GM23338 (cell line): ENCODE results near the gene SESN2.

ENCODE experiments used
- CREB1 ChIP-seq: fragments of 250-450 bp; sonication (Bioruptor Pico); IDR thresholded peaks from 2 replicates; pipeline ENCODE4 v1.5.0; 2020; ENCODE audit warnings: low read depth, mild to moderate bottlenecking, moderate library complexity
- EZH2 ChIP-seq: fragments of 200-600 bp; sonication (generic); IDR thresholded peaks from one replicate; pipeline ENCODE4 v1.8.0; 2017; ENCODE audit warnings: antibody characterized with exemption, mild to moderate bottlenecking, low read depth; ENCODE audit not compliant: unreplicated experiment
- EZH2phosphoT487 ChIP-seq: fragments of 200-600 bp; sonication (generic); IDR thresholded peaks from one replicate; pipeline ENCODE4 v1.8.1; 2018; ENCODE audit warnings: antibody characterized with exemption; ENCODE audit not compliant: unreplicated experiment
- JUNB ChIP-seq: IDR thresholded peaks from one replicate; pipeline ENCODE4 v1.6.1; 2016; ENCODE audit warnings: antibody characterized with exemption; ENCODE audit not compliant: unreplicated experiment
- NANOG ChIP-seq: IDR thresholded peaks from 2 replicates; pipeline ENCODE4 v1.6.1; 2016; ENCODE audit warnings: antibody characterized with exemption, borderline replicate concordance
- POLR2AphosphoS5 ChIP-seq: IDR thresholded peaks from 2 replicates; pipeline ENCODE4 v1.6.1; 2016; ENCODE audit warnings: antibody characterized with exemption, low read depth
- STAT1 ChIP-seq: IDR thresholded peaks from one replicate; pipeline ENCODE4 v1.6.1; 2016; ENCODE audit warnings: antibody characterized with exemption; ENCODE audit not compliant: unreplicated experiment
- ZNF331 ChIP-seq: fragments of 250-450 bp; sonication (Bioruptor Pico); IDR thresholded peaks from 2 replicates; pipeline ENCODE4 v1.5.0; 2020; ENCODE audit warnings: low read depth, mild to moderate bottlenecking, moderate library complexity
- TF ChIP-seq, protein P1 (sequence below), 2 experiments: fragments of 200-600 bp in 1 of 2; sonication (generic) in 1 of 2; conservative IDR thresholded peaks; 2 replicates each; pipeline versions ENCODE4 v1.5.1 to v1.6.1; 2016 to 2017; ENCODE audit warnings: antibody characterized with exemption in 2 of 2, low read depth in 2 of 2, mild to moderate bottlenecking in 2 of 2, moderate library complexity in 1 of 2
- TF ChIP-seq, protein P2 (sequence below): IDR thresholded peaks from one replicate; pipeline ENCODE4 v1.6.1; 2018; ENCODE audit warnings: antibody characterized with exemption; ENCODE audit not compliant: unreplicated experiment
- TF ChIP-seq, protein P3 (sequence below): IDR thresholded peaks from 2 replicates; pipeline ENCODE4 v1.6.1; 2016; ENCODE audit warnings: antibody characterized with exemption

DNA sequence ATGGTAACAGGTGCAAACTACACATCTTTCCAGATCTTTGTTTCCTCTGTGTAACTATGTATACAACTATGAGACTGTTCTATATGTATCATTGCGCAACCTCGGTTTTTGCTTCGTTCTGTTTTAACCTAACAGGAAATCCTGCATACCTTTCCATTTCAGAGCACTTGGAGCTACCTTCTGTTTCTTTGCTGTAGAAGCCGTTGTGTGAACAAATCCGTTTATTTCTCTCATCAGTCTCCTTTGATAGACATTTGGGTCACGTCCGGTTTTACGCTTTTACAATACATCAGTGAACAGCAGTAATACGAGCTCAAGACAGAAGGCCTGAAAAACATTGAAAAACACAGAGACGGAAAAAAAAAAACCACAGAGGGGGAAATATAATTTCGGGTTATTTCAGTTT is 12.9 kb upstream of the SESN2 start:
- TF ChIP-seq, protein P1, sequence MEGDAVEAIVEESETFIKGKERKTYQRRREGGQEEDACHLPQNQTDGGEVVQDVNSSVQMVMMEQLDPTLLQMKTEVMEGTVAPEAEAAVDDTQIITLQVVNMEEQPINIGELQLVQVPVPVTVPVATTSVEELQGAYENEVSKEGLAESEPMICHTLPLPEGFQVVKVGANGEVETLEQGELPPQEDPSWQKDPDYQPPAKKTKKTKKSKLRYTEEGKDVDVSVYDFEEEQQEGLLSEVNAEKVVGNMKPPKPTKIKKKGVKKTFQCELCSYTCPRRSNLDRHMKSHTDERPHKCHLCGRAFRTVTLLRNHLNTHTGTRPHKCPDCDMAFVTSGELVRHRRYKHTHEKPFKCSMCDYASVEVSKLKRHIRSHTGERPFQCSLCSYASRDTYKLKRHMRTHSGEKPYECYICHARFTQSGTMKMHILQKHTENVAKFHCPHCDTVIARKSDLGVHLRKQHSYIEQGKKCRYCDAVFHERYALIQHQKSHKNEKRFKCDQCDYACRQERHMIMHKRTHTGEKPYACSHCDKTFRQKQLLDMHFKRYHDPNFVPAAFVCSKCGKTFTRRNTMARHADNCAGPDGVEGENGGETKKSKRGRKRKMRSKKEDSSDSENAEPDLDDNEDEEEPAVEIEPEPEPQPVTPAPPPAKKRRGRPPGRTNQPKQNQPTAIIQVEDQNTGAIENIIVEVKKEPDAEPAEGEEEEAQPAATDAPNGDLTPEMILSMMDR (conservative IDR thresholded peaks at IDR 0.05; ENCODE audit: low read depth in 2 of 2) = no peak
- no peak for TF ChIP-seq EZH2
- TF ChIP-seq EZH2phosphoT487 = no peak
- no peak for TF ChIP-seq POLR2AphosphoS5
- no peak for TF ChIP-seq STAT1
- no peak for TF ChIP-seq CREB1 (CRISPR knock-in tag)
- TF ChIP-seq JUNB = no peak
- TF ChIP-seq, protein P2, sequence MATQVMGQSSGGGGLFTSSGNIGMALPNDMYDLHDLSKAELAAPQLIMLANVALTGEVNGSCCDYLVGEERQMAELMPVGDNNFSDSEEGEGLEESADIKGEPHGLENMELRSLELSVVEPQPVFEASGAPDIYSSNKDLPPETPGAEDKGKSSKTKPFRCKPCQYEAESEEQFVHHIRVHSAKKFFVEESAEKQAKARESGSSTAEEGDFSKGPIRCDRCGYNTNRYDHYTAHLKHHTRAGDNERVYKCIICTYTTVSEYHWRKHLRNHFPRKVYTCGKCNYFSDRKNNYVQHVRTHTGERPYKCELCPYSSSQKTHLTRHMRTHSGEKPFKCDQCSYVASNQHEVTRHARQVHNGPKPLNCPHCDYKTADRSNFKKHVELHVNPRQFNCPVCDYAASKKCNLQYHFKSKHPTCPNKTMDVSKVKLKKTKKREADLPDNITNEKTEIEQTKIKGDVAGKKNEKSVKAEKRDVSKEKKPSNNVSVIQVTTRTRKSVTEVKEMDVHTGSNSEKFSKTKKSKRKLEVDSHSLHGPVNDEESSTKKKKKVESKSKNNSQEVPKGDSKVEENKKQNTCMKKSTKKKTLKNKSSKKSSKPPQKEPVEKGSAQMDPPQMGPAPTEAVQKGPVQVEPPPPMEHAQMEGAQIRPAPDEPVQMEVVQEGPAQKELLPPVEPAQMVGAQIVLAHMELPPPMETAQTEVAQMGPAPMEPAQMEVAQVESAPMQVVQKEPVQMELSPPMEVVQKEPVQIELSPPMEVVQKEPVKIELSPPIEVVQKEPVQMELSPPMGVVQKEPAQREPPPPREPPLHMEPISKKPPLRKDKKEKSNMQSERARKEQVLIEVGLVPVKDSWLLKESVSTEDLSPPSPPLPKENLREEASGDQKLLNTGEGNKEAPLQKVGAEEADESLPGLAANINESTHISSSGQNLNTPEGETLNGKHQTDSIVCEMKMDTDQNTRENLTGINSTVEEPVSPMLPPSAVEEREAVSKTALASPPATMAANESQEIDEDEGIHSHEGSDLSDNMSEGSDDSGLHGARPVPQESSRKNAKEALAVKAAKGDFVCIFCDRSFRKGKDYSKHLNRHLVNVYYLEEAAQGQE = no peak
- TF ChIP-seq, protein P3, sequence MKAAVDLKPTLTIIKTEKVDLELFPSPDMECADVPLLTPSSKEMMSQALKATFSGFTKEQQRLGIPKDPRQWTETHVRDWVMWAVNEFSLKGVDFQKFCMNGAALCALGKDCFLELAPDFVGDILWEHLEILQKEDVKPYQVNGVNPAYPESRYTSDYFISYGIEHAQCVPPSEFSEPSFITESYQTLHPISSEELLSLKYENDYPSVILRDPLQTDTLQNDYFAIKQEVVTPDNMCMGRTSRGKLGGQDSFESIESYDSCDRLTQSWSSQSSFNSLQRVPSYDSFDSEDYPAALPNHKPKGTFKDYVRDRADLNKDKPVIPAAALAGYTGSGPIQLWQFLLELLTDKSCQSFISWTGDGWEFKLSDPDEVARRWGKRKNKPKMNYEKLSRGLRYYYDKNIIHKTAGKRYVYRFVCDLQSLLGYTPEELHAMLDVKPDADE = no peak
- no peak for TF ChIP-seq ZNF331 (CRISPR knock-in tag)
- no peak for TF ChIP-seq NANOG
